Measurements from ENCODE around the gene EPB41L5. TPM values are rescaled to one million over a fixed set of nuclear protein-coding genes. Genes with fewer than 3 reads are reported as not detected.
A peak's percentile ranks its signal among the peaks of the same experiment; 100 is the strongest.

EPB41L5 gene
- total and polyA plus RNA-seq, 9 of the 15 experiments (the other 6 are each of a cell fraction or from before 2014, with no cell fraction given) = 2.3 to 14.1 (median 8.2) TPM

DNA sequence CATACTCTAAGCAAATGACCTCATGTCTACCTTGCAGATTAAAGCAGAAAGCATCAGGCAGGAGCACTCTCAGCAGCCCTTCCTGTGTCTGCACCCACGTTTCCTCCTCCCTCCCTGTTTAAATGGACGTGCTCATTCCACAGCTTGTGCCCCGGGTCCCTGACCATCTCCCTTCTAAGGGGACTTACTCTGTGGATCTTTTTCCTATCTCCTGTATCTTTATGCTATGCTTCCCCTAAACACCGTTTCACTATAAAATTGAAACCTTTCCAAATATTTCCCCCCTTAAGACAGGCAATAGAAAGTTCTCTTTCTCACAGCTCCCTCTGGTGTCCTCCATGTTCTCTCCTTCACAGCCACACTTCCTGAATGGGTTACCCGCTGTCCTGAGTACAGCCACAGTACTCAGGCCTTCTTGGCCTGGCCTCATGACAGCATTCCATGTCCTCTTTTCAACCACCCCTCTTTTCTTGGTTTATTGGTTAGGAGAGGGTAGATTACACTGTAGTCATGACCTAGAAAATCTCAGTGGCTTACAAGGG, 169.2 kb downstream of the EPB41L5 start:
- DNase-seq (ENCODE audit: extremely low read depth in 1 of 4, low spot score in 3 of 4) (peak in 1 of 4 experiments; percentile 16), FAIRE-seq (no peak), ATAC-seq (peak; percentile 66)
- peaks cover 3% of the 10 kb centered on the region for H3K9me1 ChIP-seq (ENCODE audit: control insufficient read depth, insufficient read depth, low read length)
- no peak overlapping the region for H3K4me2 ChIP-seq (ENCODE audit: insufficient read depth, low read length)
- H3K27me3 ChIP-seq (ENCODE audit: control insufficient read depth in 2 of 2, insufficient read depth in 2 of 2, low read length in 2 of 2) = peaks cover 0 to 6% of the 10 kb centered on the region in 2 experiments; a peak in 1 of 5 replicates
- no peaks in the 10 kb centered on the region for H3K36me3 ChIP-seq (ENCODE audit: control insufficient read depth, insufficient read depth, low read length)
- ChIA-PET CTCF (ENCODE audit: low intra/inter-chr PET ratio) (no interaction called here), POLR2A (interaction anchor here (0.6 to 0.8 kb wide), 2 partner anchors 15 to 457 kb away, joined by 3 to 4 read pairs; no protein-coding TSS in a partner anchor)
- no peaks in the 10 kb centered on the region for H3K9me3 ChIP-seq (replicated peaks; ENCODE audit: control insufficient read depth, insufficient read depth, low read depth, low read length)
- no peaks in the 10 kb centered on the region for H4K20me1 ChIP-seq (replicated peaks; ENCODE audit: control insufficient read depth, insufficient read depth, low read length)
- WGBS (ENCODE audit: insufficient coverage, low coverage, missing lambda C conversion rate) = 25% methylated on average over 5 of the region's 5 CpGs
- no peak overlapping the region for H3K27ac ChIP-seq (ENCODE audit: extremely low read depth, low read depth, low read length)
- in situ Hi-C loops (cut with MboI) = no loop called here
- no peak overlapping the region for H3K4me3 ChIP-seq
- intact Hi-C loops (cut with micrococcal nuclease) = no loop called here
- H3K79me2 ChIP-seq (ENCODE audit: control insufficient read depth, insufficient read depth, low read length) = no peaks in the 10 kb centered on the region
- no peak overlapping the region for H3K9ac ChIP-seq (ENCODE audit: insufficient read depth in 1 of 2, low read depth in 2 of 2, low read length in 2 of 2)
- peak overlapping the region; percentile 32 for H2AFZ ChIP-seq (ENCODE audit: low read depth, low read length)
- no TSS peak for BruUV-seq (replicated peaks)
- peaks cover 0 to 2% of the 10 kb centered on the region in 2 experiments; a peak in 3 of 5 replicates for H3K4me1 ChIP-seq (replicated peaks in 1 of 2; ENCODE audit: control insufficient read depth in 2 of 2, insufficient read depth in 2 of 2, low read length in 2 of 2)
- TF ChIP-seq KAT7 (CRISPR knock-in tag; IDR thresholded peaks at IDR 0.05; ENCODE audit: borderline replicate concordance) (no peak), PHB2 (IDR thresholded peaks at IDR 0.05; ENCODE audit: low read depth) (no peak), ZBED1 (IDR thresholded peaks at IDR 0.05) (no peak), PRDM10 (IDR thresholded peaks at IDR 0.05; ENCODE audit: partially characterized antibody) (peak; percentile 97), SETDB1 (IDR thresholded peaks at IDR 0.05; ENCODE audit: low read length) (no peak), THRAP3 (IDR thresholded peaks at IDR 0.05; ENCODE audit: borderline replicate concordance) (no peak), PML (IDR thresholded peaks at IDR 0.05; ENCODE audit: low read length) (no peak), BRF1 (IDR thresholded peaks at IDR 0.05; ENCODE audit: borderline replicate concordance, extremely low read depth, insufficient read length) (no peak), HDAC2 (IDR thresholded peaks at IDR 0.05) (no peak), ZNF134 (CRISPR knock-in tag; conservative IDR thresholded peaks at IDR 0.05) (no peak), RHOXF2B (CRISPR knock-in tag; conservative IDR thresholded peaks at IDR 0.05) (no peak), MCM7 (IDR thresholded peaks at IDR 0.05) (no peak)
- TF ChIP-seq, protein P1, sequence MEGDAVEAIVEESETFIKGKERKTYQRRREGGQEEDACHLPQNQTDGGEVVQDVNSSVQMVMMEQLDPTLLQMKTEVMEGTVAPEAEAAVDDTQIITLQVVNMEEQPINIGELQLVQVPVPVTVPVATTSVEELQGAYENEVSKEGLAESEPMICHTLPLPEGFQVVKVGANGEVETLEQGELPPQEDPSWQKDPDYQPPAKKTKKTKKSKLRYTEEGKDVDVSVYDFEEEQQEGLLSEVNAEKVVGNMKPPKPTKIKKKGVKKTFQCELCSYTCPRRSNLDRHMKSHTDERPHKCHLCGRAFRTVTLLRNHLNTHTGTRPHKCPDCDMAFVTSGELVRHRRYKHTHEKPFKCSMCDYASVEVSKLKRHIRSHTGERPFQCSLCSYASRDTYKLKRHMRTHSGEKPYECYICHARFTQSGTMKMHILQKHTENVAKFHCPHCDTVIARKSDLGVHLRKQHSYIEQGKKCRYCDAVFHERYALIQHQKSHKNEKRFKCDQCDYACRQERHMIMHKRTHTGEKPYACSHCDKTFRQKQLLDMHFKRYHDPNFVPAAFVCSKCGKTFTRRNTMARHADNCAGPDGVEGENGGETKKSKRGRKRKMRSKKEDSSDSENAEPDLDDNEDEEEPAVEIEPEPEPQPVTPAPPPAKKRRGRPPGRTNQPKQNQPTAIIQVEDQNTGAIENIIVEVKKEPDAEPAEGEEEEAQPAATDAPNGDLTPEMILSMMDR (IDR thresholded peaks at IDR 0.05 in 2 of 3, conservative IDR thresholded peaks at IDR 0.05 in 1 of 3; ENCODE audit: insufficient read depth in 2 of 3, low read depth in 1 of 3, low read length in 3 of 3) = peak in 2 of 3 experiments; percentile 13 to 30; a peak in 2 of 6 replicates
